NCI-H1930 (cell line): Measurements from ENCODE around the gene TAF9.
"Not testable (repeated sequence)": the region's sequence is repeated elsewhere in the genome, so short reads cannot be mapped to it uniquely, and the experiment has no call there.

ENCODE experiments used
- DNase-seq, 2 experiments: peaks; one replicate each; lab custom pipeline; 2025; lab: John Stamatoyannopoulos, UW

TAF9 gene

DNA sequence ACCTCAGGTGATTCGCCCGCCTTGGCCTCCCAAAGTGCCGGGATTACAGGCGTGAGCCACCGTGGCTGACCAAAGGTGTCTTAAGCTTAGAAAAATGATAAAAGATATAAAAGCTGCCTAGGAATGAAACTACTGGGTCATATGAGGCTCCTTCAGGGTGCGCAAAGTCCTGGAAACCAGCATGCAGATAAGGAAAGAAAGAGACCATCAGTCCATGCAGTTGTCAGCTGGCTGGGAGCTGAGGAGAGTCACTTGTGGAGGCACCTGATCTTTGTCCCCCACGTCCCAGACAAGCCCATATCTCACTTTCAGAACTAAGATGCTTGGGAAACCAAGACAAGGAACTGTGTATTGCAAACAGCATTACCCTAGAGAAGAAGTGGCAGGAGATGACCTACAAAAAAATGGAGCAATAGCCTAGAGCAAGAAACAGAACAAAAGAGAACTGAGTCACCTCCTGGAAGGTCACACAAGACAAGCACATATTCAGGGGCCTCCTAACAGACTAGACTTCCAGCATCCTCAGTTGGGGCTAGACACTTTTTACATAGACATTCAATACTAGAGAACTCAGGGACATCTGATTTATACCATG, 33.9 kb downstream of the TAF9 start:
- no peak for DNase-seq

DNA sequence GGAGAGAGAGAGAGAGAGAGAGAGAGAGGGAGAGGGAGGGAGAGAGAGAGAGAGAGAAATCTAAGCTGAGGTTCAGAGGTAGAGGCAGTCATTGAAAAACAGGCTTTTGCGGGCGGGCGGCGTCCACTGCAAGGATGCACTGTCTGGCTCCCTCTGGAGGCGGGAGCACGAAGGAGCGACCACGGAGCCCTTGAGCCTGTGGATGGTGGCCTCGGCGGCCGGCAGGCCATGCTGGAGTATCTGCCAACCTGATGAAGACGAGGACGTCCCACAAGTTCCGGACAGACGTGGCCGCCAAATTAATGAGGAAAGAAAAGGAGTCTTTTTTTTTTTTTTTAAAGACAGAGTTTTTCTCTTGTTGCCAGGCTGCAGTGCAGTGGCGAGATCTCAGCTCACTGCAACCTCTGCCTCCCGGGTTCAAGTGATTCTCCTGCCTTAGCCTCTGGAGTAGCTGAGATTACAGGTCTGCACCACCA, 34.5 kb downstream of the TAF9 start:
- DNase-seq: peak; percentile 3 to 20

DNA sequence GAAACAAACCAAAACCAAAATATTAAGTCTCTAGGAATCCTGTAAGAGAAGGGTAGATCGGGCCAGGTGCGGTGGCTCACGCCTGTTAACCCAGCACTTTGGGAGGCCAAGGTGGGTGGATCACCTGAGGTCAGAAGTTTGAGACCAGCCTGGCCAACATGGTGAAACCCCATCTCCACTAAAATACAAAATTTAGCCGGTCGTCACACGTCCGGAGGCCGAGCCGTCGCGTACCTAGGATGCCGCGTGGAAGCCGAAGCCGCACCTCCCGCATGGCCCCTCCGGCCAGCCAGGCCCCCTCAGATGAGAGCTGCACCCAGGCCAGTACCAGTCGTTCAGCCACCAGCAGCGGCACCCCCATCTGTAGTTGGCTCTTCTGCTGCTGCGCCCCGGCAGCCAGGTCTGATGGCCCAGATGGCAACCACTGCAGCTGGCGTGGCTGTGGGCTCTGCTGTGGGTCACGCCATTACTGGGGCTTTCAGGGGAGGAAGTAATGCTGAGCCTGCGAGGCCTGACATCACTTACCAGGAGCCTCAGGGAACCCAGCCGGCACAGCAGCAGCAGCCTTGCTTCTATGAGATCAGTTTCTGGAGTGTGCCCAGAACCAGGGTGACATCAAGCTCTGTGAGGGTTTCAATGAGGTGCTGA, 35.5 kb downstream of the TAF9 start:
- DNase-seq: not testable (repeated sequence)

DNA sequence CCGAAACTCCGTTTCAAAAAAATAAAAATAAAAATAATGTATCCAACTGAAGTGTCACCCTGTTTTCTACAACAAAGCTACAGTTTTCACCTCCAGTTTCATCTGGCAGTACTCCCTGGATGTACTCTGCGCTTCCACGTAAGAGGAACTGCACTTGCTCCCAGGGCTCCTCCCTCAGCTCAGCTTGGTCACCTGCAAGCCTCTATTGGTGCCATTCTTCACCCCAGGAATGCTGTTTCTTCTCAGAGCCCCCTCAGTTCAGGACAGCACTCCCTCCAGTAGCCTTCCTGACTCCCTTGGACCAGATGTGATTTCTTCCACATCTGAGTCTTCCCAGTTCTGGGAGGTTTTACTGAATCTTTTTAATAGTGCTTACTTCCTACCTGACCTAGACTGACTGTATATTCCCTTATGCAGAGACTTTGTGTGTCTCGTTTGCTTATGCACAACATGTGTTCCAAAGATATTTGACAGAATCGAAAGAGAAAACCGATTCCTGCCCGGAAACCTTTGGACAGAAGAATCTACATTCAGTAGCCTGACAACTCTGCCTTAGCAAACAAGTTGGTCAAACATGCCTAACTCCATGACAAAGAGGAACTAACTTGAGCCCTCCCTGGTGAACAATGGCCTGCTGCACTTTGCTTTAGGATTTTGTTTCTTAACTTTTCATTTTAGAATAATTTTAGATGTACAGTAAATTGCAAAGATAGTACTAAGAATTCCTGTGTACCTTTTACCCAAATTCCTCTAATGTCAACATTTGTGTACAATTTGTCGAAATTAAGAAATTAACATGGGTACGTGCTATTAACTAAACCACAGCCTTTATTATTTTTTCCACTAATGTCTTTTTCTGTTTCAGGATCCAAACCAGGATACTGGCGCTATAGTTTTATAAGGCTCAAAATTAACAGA, 37.5 kb downstream of the TAF9 start:
- DNase-seq: no peak

DNA sequence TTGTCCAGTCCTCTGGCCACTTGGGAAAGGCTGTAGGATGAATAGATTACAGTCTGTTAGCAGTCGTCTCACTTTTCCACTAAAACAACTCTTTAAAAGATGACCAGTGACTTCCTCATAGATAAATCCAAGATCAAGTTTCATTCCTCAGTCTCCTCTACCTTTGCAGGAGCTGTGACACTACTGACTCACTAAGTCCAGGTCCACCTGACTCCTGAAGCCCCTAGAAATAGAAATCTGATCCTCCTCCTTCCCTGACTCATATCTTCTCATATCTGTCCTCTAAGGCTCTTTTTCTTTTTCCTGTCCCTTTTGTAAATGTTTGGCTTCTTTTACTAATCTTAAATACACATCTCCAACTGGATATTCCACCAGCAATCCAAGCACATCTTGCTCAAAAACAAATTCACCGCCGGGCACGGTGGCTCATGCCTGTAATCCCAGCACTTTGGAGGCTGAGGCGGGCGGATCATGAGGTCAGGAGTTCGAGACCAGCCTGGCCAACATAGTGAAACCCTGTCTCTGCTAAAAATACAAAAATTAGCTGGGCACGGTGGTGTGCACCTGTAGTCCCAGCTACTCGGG, 39.3 kb downstream of the TAF9 start:
- no peak for DNase-seq

DNA sequence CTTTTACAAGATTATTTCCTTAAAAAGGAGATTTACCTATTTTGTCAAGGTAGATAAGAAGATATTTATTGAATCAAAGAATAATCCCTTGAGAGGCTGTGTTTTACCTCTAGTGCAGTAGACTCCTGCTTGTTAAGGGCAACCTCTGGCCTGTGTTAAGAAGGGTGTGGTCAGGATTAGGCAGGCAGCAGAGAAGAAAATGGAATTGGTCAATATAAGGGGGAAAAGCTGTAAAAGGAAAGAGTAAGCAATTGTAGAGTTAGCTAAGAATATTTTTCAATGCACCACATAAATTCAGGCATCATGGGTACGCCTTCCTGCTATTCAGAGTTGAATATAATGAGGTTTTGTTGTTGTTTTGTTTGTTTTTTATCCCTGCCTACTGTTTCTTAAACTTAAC, 43.0 kb downstream of the TAF9 start:
- no peak for DNase-seq

DNA sequence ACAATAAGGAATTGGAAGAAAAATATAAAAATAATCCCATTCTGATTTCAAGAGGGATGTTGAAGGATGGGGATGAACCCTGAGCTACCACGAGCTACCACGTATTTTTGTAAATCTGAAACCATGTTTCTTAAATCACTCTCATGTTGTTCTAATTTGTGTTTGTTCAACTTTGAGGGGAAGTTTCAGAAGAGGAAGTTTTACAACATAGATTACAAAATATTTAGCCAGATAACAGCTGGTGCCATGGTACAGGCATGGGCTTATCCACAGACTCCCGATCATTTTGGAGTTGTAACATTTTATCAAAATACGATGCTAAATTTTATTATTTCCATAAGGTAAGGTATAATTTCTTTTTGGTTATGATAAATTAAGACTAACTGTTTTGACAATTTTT, 51.9 kb downstream of the TAF9 start:
- DNase-seq: no peak

DNA sequence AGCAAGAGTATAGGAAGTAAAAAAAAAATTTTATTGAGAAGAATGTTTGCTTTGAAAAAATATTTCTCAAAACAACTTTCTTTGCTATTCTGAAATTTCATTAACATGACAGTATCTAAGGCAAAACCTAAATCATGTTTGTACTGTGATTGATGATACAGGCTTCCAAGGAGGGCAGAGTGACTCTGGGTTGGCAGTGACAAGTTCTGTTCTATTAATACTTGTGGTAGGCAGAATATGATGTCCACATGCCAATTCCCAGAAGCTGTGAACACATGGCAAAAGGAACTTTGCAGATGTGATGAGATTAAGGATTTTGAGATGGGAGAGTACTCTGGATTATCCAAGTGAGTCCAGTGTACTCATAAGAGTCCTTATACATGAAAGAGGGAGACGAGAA, 53.3 kb downstream of the TAF9 start:
- DNase-seq: no peak
